Panc1 (cell line): ENCODE results near the gene GRP. TPM values are rescaled to one million over a fixed set of nuclear protein-coding genes. Genes with fewer than 3 reads are reported as not detected.

ENCODE experiments used
- ATAC-seq: fragments of 200-7000 bp; cut with Tn5 transposase; 2 replicates; pipeline ENCODE4 v1.9.1; 2020; ENCODE audit warnings: mild to moderate bottlenecking, moderate library complexity
- BruUV-seq: library from RNA; stranded (reverse); fragments of 400-500 nt; replicated peaks from 2 replicates; lab custom pipeline; 2021; lab: Mats Ljungman, UMichigan
- CTCF ChIA-PET: fragments of 300-600 bp; sonication (Branson Sonifier 250); formaldehyde crosslinking; loops from one replicate; lab custom pipeline; 2022; ENCODE audit warnings: antibody characterized with exemption; lab: Charles Lee
- POLR2A ChIA-PET: fragments of 300-600 bp; sonication (Branson Sonifier 250); formaldehyde crosslinking; loops from one replicate; lab custom pipeline; 2022; ENCODE audit warnings: antibody characterized with exemption; lab: Charles Lee
- DNase-seq: peaks from one replicate; pipeline ENCODE4 v3.0.0-alpha.2; 2010; ENCODE audit warnings: low read depth, low spot score
- H3K27ac ChIP-seq: 2 replicates; pipeline ENCODE4 v1.5.1; 2011; ENCODE audit warnings: mild to moderate bottlenecking, low read length, inconsistent platforms
- H3K27me3 ChIP-seq: fragments of 200-500 bp; sonication (Bioruptor generic); 2 replicates; pipeline ENCODE4 v1.6.0; 2014; ENCODE audit warnings: low read length, inconsistent platforms; ENCODE audit not compliant: control insufficient read depth, insufficient read depth
- H3K36me3 ChIP-seq: fragments of 200-500 bp; sonication (Bioruptor generic); 2 replicates; pipeline ENCODE4 v1.5.1; 2014; ENCODE audit warnings: inconsistent platforms, mild to moderate bottlenecking, low read length, moderate library complexity; ENCODE audit not compliant: control insufficient read depth, insufficient read depth
- H3K4me1 ChIP-seq: 2 replicates; pipeline ENCODE4 v1.5.1; 2011; ENCODE audit warnings: inconsistent platforms, mild to moderate bottlenecking, low read length, moderate library complexity; ENCODE audit not compliant: control insufficient read depth, insufficient read depth
- H3K4me3 ChIP-seq, 2 experiments: 2 replicates each; pipeline ENCODE4 v1.5.1; 2011 to 2012; ENCODE audit warnings: low read depth in 2 of 2, low read length in 2 of 2, mild to moderate bottlenecking in 2 of 2, inconsistent platforms in 1 of 2, moderate library complexity in 1 of 2
- H3K9me3 ChIP-seq: fragments of 200-500 bp; sonication (Bioruptor generic); 2 replicates; pipeline ENCODE4 v1.5.1; 2014; ENCODE audit warnings: low read depth, mild to moderate bottlenecking, inconsistent platforms, low read length, moderate library complexity; ENCODE audit not compliant: control insufficient read depth, insufficient read depth
- CTCF ChIP-seq: fragments of 450-650 bp; IDR thresholded peaks from 2 replicates; pipeline ENCODE4 v1.5.1; 2017; ENCODE audit warnings: mild to moderate bottlenecking
- POLR2AphosphoS5 ChIP-seq: IDR thresholded peaks from 2 replicates; pipeline ENCODE4 v1.6.1; 2012; ENCODE audit warnings: mild to moderate bottlenecking, low read depth, low read length, moderate library complexity
- REST ChIP-seq, 2 experiments: IDR thresholded peaks; 2 replicates each; pipeline ENCODE4 v1.6.1; 2011 to 2012; ENCODE audit warnings: low read depth in 2 of 2, control low read depth in 1 of 2, low read length in 1 of 2, mild to moderate bottlenecking in 1 of 2, moderate library complexity in 1 of 2; ENCODE audit not compliant: insufficient read depth in 1 of 2
- SIN3A ChIP-seq: IDR thresholded peaks from 2 replicates; pipeline ENCODE4 v1.6.1; 2012; ENCODE audit warnings: low read depth, mild to moderate bottlenecking, low read length, moderate library complexity, borderline replicate concordance; ENCODE audit not compliant: insufficient read depth
- TCF7L2 ChIP-seq: IDR thresholded peaks from 2 replicates; pipeline ENCODE4 v1.6.1; 2011; ENCODE audit warnings: mild to moderate bottlenecking, low read depth, low read length, inconsistent platforms
- in situ Hi-C: cut with HindIII; loops from 2 replicates; pipeline ENCODE4 v1.10.0; 2016; ENCODE audit warnings: low sequenced_read_pairs, low pct_unique_long_range_greater_than_20kb
- intact Hi-C: fragments of 100-400 bp; cut with micrococcal nuclease; formaldehyde crosslinking; loops from one replicate; pipeline ENCODE4 v1.10.0; 2022; ENCODE audit not compliant: unreplicated experiment
- total RNA-seq: library from RNA; stranded (reverse); gene quantifications from one replicate; pipeline ENCODE4 v1.2.1, GENCODE V29; 2021; ENCODE audit not compliant: unreplicated experiment

GRP gene
- total RNA-seq, 1 experiment from 2014 or later, result not detected

DNA sequence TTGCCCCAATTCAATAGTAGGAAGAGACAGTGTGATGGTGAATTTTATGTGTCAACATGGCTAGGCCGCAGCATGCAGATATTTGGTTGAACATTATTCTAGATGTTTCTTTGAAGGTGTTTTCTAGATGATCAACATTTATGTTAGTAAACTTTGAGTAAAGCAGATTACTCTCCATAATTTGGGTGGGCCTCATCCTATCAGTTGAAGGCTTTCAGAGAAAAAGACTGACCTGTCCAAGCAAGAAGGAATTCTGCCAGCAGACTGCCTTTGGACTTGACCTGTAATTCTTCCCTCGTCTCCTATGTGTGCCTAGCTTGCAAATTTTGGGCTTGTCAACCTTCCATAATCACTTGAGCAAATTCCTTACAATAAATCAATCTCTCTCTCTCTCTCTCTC is 8.3 kb upstream of the GRP start:
- no peaks in the 10 kb centered on the region for H3K4me1 ChIP-seq
- H3K4me3 ChIP-seq, result no peak overlapping the region
- no peaks in the 10 kb centered on the region for H3K9me3 ChIP-seq
- CTCF ChIA-PET, result no interaction called here
- in situ Hi-C loops, result no loop called here
- no peak for ATAC-seq
- no peaks in the 10 kb centered on the region for H3K36me3 ChIP-seq
- BruUV-seq, result no TSS peak
- TF ChIP-seq REST (IDR thresholded peaks at IDR 0.05; ENCODE audit: insufficient read depth in 1 of 2, low read depth in 2 of 2, low read length in 1 of 2) (no peak), CTCF (no peak), POLR2AphosphoS5 (no peak), SIN3A (no peak), TCF7L2 (no peak)
- DNase-seq, result no peak
- H3K27me3 ChIP-seq, result no peaks in the 10 kb centered on the region; the same call in 1 of the 2 replicates
- no peak overlapping the region for H3K27ac ChIP-seq
- POLR2A ChIA-PET, result no interaction called here
- intact Hi-C loops, result no loop called here

DNA sequence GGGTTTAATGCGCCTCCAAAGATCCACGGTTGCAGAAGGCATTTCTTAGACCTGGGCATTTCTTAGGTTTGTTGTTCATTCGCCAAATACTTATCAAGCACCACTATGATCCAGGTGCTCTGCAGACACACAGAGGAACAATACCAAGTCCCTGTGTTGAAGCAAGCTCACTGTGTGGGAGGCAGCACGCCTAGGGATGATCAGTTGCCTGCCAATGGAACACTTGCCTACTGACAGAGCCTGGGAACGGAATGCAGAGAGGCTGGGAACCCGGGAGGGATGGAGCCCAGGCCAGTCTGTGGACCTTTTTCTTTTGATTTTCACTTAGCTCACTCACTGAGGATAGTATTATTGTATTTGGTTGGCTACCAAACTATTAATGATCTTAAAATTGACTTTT is 1.9 kb upstream of the GRP start:
- in situ Hi-C loops (no loop called here), intact Hi-C loops (no loop called here)
- Histone ChIP-seq H3K4me3 (no peak overlapping the region), H3K27ac (no peak overlapping the region), H3K36me3 (no peaks in the 10 kb centered on the region), H3K27me3 (peaks cover 4% of the 10 kb centered on the region; the same call in 1 of the 2 replicates), H3K9me3 (no peaks in the 10 kb centered on the region), H3K4me1 (no peaks in the 10 kb centered on the region; the same call in 1 of the 2 replicates)
- TF ChIP-seq TCF7L2 (no peak), CTCF (no peak), POLR2AphosphoS5 (no peak), SIN3A (no peak), REST (IDR thresholded peaks at IDR 0.05; ENCODE audit: insufficient read depth in 1 of 2, low read depth in 2 of 2, low read length in 1 of 2) (no peak)
- BruUV-seq, result no TSS peak
- ChIA-PET CTCF (no interaction called here), POLR2A (no interaction called here)
- ATAC-seq (no peak), DNase-seq (no peak)
